Loucy (cell line): ENCODE measurements around the gene CYP3A4.

Source experiments
- EZH2phosphoT487 ChIP-seq: fragments of 200-600 bp; IDR thresholded peaks from 2 replicates; pipeline ENCODE4 v1.6.1; 2018; ENCODE audit warnings: antibody characterized with exemption, mild to moderate bottlenecking, moderate library complexity, borderline replicate concordance
- TF ChIP-seq, protein P1 (sequence below): fragments of 200-600 bp; sonication (generic); conservative IDR thresholded peaks from 2 replicates; pipeline ENCODE4 v1.5.1; 2014; ENCODE audit warnings: mild to moderate bottlenecking, antibody characterized with exemption, low read length

DNA sequence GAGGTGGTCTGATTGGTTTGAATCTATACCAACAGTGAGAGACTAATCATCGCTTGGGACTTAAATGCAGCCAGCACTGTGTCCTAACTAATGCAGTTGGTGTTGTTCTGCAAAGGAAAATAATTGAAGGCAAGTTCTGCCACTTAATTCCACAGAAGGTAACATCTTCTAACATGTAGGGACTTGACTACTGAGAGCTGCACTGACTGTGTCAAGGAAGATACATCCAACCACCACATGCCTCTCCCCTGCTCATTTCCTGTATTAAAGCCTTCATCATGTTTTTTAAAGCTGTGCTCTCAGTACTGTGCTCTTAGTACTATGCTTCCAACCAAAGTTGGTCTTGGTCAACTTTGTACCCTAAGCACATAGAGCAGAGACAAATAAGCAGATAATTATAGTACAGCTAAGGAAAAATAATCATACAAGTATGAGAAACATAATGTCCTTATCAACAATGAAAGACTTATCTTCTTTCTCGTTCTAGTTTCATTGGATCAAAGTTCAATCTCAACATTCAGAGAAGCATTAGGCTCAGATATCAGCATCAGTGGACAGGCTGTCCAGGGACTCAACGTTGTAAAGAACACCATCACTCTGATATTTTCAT, 2.8 kb upstream of the CYP3A4 start:
- TF ChIP-seq, protein P1, sequence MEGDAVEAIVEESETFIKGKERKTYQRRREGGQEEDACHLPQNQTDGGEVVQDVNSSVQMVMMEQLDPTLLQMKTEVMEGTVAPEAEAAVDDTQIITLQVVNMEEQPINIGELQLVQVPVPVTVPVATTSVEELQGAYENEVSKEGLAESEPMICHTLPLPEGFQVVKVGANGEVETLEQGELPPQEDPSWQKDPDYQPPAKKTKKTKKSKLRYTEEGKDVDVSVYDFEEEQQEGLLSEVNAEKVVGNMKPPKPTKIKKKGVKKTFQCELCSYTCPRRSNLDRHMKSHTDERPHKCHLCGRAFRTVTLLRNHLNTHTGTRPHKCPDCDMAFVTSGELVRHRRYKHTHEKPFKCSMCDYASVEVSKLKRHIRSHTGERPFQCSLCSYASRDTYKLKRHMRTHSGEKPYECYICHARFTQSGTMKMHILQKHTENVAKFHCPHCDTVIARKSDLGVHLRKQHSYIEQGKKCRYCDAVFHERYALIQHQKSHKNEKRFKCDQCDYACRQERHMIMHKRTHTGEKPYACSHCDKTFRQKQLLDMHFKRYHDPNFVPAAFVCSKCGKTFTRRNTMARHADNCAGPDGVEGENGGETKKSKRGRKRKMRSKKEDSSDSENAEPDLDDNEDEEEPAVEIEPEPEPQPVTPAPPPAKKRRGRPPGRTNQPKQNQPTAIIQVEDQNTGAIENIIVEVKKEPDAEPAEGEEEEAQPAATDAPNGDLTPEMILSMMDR = no peak
- TF ChIP-seq EZH2phosphoT487 = no peak
